K562 (cell line): ENCODE results near the gene ADCY6. TPM values are rescaled to one million over a fixed set of nuclear protein-coding genes. Genes with fewer than 3 reads are reported as not detected.

Experiments
- CAMTA2 ChIP-seq: fragments of 250-450 bp; sonication (Bioruptor Pico); conservative IDR thresholded peaks from 2 replicates; pipeline ENCODE4 v1.5.1; 2022
- E4F1 ChIP-seq: fragments of 250-450 bp; sonication (Bioruptor Pico); IDR thresholded peaks from 2 replicates; pipeline ENCODE4 v1.5.0; 2021; ENCODE audit warnings: mild to moderate bottlenecking, borderline replicate concordance
- ELF2 ChIP-seq: fragments of 250-450 bp; sonication (Bioruptor Pico); IDR thresholded peaks from 2 replicates; pipeline ENCODE4 v1.5.0; 2021; ENCODE audit warnings: mild to moderate bottlenecking
- ELF4 ChIP-seq: fragments of 450-650 bp; formaldehyde crosslinking; IDR thresholded peaks from 2 replicates; pipeline ENCODE4 v1.4.0; 2022; ENCODE audit warnings: missing genetic modification characterization
- EP400 ChIP-seq: fragments of 450-650 bp; IDR thresholded peaks from 2 replicates; pipeline ENCODE4 v1.6.1; 2017; ENCODE audit warnings: antibody characterized with exemption, mild to moderate bottlenecking, moderate library complexity
- FOXA1 ChIP-seq: fragments of 450-650 bp; IDR thresholded peaks from 2 replicates; pipeline ENCODE4 v1.6.1; 2016; ENCODE audit warnings: mild to moderate bottlenecking, borderline replicate concordance
- JUND ChIP-seq, 2 experiments: IDR thresholded peaks; 2 replicates in 1 of 2; 3 replicates in 1 of 2; pipeline ENCODE4 v1.6.1; 2011; ENCODE audit warnings: borderline replicate concordance in 2 of 2, low read depth in 2 of 2, low read length in 2 of 2, improper control_type of control experiment in 1 of 2, missing biosample characterization in 1 of 2, missing genetic modification characterization in 1 of 2, missing genetic modification reagents in 1 of 2
- KDM2B ChIP-seq: fragments of 250-450 bp; sonication (Bioruptor Pico); IDR thresholded peaks from 2 replicates; pipeline ENCODE4 v1.8.0; 2021; ENCODE audit warnings: mild to moderate bottlenecking, moderate library complexity
- NELFE ChIP-seq: IDR thresholded peaks from 2 replicates; pipeline ENCODE4 v1.6.1; 2011; ENCODE audit warnings: mild to moderate bottlenecking; ENCODE audit not compliant: insufficient read depth, insufficient read length
- NR4A1 ChIP-seq, 2 experiments: fragments of 250-450 bp in 1 of 2; fragments of 450-650 bp in 1 of 2; sonication (Bioruptor Pico) in 1 of 2; IDR thresholded peaks; 2 replicates each; pipeline versions ENCODE4 v1.4.0 to v1.6.1; 2016 to 2020; ENCODE audit warnings: mild to moderate bottlenecking in 2 of 2, missing compliant biosample characterization in 1 of 2, missing genetic modification characterization in 1 of 2, moderate library complexity in 1 of 2
- PREB ChIP-seq: sonication (generic); formaldehyde crosslinking; IDR thresholded peaks from 2 replicates; pipeline ENCODE4 v1.8.1; 2023; ENCODE audit warnings: mild to moderate bottlenecking, missing genetic modification reagents
- PTBP1 ChIP-seq: fragments of 200-400 bp; formaldehyde crosslinking; IDR thresholded peaks from 2 replicates; pipeline ENCODE4 v1.6.1; 2017; ENCODE audit warnings: low read depth, low read length
- PTTG1 ChIP-seq: fragments of 450-650 bp; IDR thresholded peaks from 2 replicates; pipeline ENCODE4 v1.6.1; 2016; ENCODE audit warnings: low read depth, mild to moderate bottlenecking, missing genetic modification characterization, missing compliant biosample characterization
- RBBP5 ChIP-seq: fragments of 200-600 bp; sonication (generic); IDR thresholded peaks from 2 replicates; pipeline ENCODE4 v1.6.1; 2012; ENCODE audit warnings: borderline replicate concordance, mild to moderate bottlenecking, low read length, control low read depth, inconsistent platforms; ENCODE audit not compliant: insufficient read depth, poor library complexity, severe bottlenecking
- RFX7 ChIP-seq: fragments of 250-450 bp; sonication (Bioruptor Pico); IDR thresholded peaks from 2 replicates; pipeline ENCODE4 v1.5.1; 2021; ENCODE audit warnings: mild to moderate bottlenecking
- SAP30 ChIP-seq: fragments of 200-600 bp; sonication (generic); IDR thresholded peaks from 2 replicates; pipeline ENCODE4 v1.6.1; 2012; ENCODE audit warnings: borderline replicate concordance, low read depth, mild to moderate bottlenecking, moderate library complexity, low read length, control low read depth, inconsistent platforms; ENCODE audit not compliant: insufficient read depth, poor library complexity, severe bottlenecking
- SMARCA5 ChIP-seq: fragments of 450-650 bp; IDR thresholded peaks from 2 replicates; pipeline ENCODE4 v1.6.1; 2016
- STAT5A ChIP-seq: IDR thresholded peaks from 2 replicates; pipeline ENCODE4 v1.6.1; 2012; ENCODE audit warnings: low read length, inconsistent platforms, borderline replicate concordance
- ZNF512 ChIP-seq: IDR thresholded peaks from 2 replicates; pipeline ENCODE4 v1.6.1; 2016; ENCODE audit warnings: missing genetic modification characterization, missing compliant biosample characterization
- ZNF764 ChIP-seq: fragments of 250-450 bp; sonication (Bioruptor Pico); IDR thresholded peaks from 2 replicates; pipeline ENCODE4 v1.4.0; 2020; ENCODE audit warnings: low read depth, mild to moderate bottlenecking, moderate library complexity
- polyA plus RNA-seq, 8 experiments: library from polyadenylated mRNA; depleted of rRNA in 4 of 8; stranded (reverse) in 5 of 8; unstranded in 3 of 8; fragments of >200 nt; fragmentation: Nextera tagmentation in 2 of 8; fragmentation: Illumina TruSeq in 1 of 8; extraction: Ambion mirVana in 2 of 8; extraction: Trizol in 1 of 8; gene quantifications; 2 replicates each; pipeline versions ENCODE4 v1.2.1 to v1.2.3, GENCODE V29; 2011 to 2014; ENCODE audit warnings: inconsistent platforms in 1 of 8, missing spikeins in 1 of 8
- total RNA-seq, 7 experiments: library from RNA; depleted of rRNA in 6 of 7; stranded (reverse); fragments of >200 nt in 6 of 7; fragmentation: Illumina TruSeq in 2 of 7; extraction: Trizol in 2 of 7; gene quantifications; 2 replicates each; pipeline versions ENCODE4 v1.2.1 to v1.2.3, GENCODE V29; 2011 to 2021; ENCODE audit warnings: low replicate concordance in 1 of 7

Gene ADCY6
- total and polyA plus RNA-seq, 9 of the 15 experiments (the other 6 are each of a cell fraction or from before 2014, with no cell fraction given), result 0.01 to 1.0 (median 0.53) TPM

GRCh38 chr12:48716493-48717251 is 72.2 kb downstream of the ADCY6 start, which contains the start of gene CCNT1 (continued):
- TF ChIP-seq ZNF764 (CRISPR knock-in tag), result peak; percentile 16; the same call in 1 of the 2 replicates
- TF ChIP-seq SAP30, result peak; percentile 69
- no peak for TF ChIP-seq SMARCA5
- TF ChIP-seq PTTG1 (tag), result no peak
- TF ChIP-seq ELF4, result no peak; the same call in 1 of the 2 replicates
- no peak for TF ChIP-seq PREB (CRISPR knock-in tag)
- TF ChIP-seq CAMTA2, result no peak
- peak; percentile 74 for TF ChIP-seq RBBP5
- no peak for TF ChIP-seq STAT5A
- no peak for TF ChIP-seq RFX7 (CRISPR knock-in tag)
- peak; percentile 53 for TF ChIP-seq JUND (IDR thresholded peaks at IDR 0.05; ENCODE audit: borderline replicate concordance, low read depth, low read length)
- TF ChIP-seq JUND (tag; IDR thresholded peaks at IDR 0.05; ENCODE audit: borderline replicate concordance, low read depth, low read length), result peak; percentile 38; the same call in 2 of the 3 replicates
- TF ChIP-seq PTBP1, result no peak
- 0 out of 2 replicates have a peak, but pooled peaks have one; percentile 38 for TF ChIP-seq KDM2B
- no peak for TF ChIP-seq ZNF512 (tag)
- no peak for TF ChIP-seq NELFE
- TF ChIP-seq ELF2, result peak; percentile 91
- no peak for TF ChIP-seq FOXA1
- TF ChIP-seq E4F1 (CRISPR knock-in tag), result no peak
- TF ChIP-seq EP400, result peak; percentile 92
- TF ChIP-seq NR4A1 (CRISPR knock-in tag; IDR thresholded peaks at IDR 0.05), result no peak
- TF ChIP-seq NR4A1 (tag; IDR thresholded peaks at IDR 0.05), result no peak; the same call in 1 of the 2 replicates
